COLO829 (cell line): ENCODE measurements around the gene B3GNT4.
"Not testable (repeated sequence)": the region's sequence is repeated elsewhere in the genome, so short reads cannot be mapped to it uniquely, and the experiment has no call there.

Experiments used
- DNase-seq: peaks from one replicate; pipeline ENCODE4 v3.0.0; 2012; ENCODE audit warnings: low spot score

Gene B3GNT4

GRCh38 chr12:122189626-122190475 is 13.7 kb upstream of the B3GNT4 start:
- no peak for DNase-seq

GRCh38 chr12:122190842-122191668 is 12.5 kb upstream of the B3GNT4 start:
- peak; percentile 66 for DNase-seq

- no peak for DNase-seq
Observed at GRCh38 chr12:122192441-122192840, 11.1 kb upstream of the B3GNT4 start.

- DNase-seq, result no peak
Observed at GRCh38 chr12:122194804-122195203, 8.7 kb upstream of the B3GNT4 start.

GRCh38 chr12:122195405-122195804 is 8.1 kb upstream of the B3GNT4 start:
- DNase-seq, result no peak

GRCh38 chr12:122197612-122197966 is 5.9 kb upstream of the B3GNT4 start:
- no peak for DNase-seq

- no peak for DNase-seq
Observed at GRCh38 chr12:122199484-122200355, 3.8 kb upstream of the B3GNT4 start.

GRCh38 chr12:122200541-122201175 is 2.9 kb upstream of the B3GNT4 start:
- no peak for DNase-seq

GRCh38 chr12:122201381-122201780 is 2.1 kb upstream of the B3GNT4 start:
- no peak for DNase-seq

- DNase-seq, result no peak
Observed at GRCh38 chr12:122202017-122202416, 1.5 kb upstream of the B3GNT4 start.

GRCh38 chr12:122202811-122203210 is 698 bp upstream of the B3GNT4 start:
- not testable (repeated sequence) for DNase-seq

GRCh38 chr12:122204167-122205052 is 901 bp downstream of the B3GNT4 start:
- no peak for DNase-seq

GRCh38 chr12:122205053-122205925 is 1.8 kb downstream of the B3GNT4 start:
- DNase-seq, result no peak

GRCh38 chr12:122206111-122206881 is 2.8 kb downstream of the B3GNT4 start:
- DNase-seq, result no peak

- DNase-seq, result no peak
Observed at GRCh38 chr12:122206976-122207375, 3.5 kb downstream of the B3GNT4 start.

GRCh38 chr12:122207391-122207790 is 3.9 kb downstream of the B3GNT4 start:
- no peak for DNase-seq

GRCh38 chr12:122208073-122208820 is 4.7 kb downstream of the B3GNT4 start:
- DNase-seq, result no peak

- DNase-seq, result no peak
Observed at GRCh38 chr12:122215771-122216170, 12.3 kb downstream of the B3GNT4 start.
